Stimulated activated CD4-positive, alpha-beta T cell treated with anti-CD3 and anti-CD28 coated beads, Interleukin-2, amount 100 ng/mL, for 4 hours (primary cell): Measurements from ENCODE around the gene SGO2.
"Not testable (repeated sequence)": the region's sequence is repeated elsewhere in the genome, so short reads cannot be mapped to it uniquely, and the experiment has no call there.

ENCODE experiments used
- DNase-seq: peaks from one replicate; pipeline ENCODE4 v3.0.0-alpha.2; 2020; ENCODE audit warnings: low read depth

The SGO2 gene

GRCh38 chr2:200624026-200624425 is 98.0 kb downstream of the SGO2 start:
- DNase-seq: no peak

GRCh38 chr2:200624658-200625057 is 98.7 kb downstream of the SGO2 start:
- no peak for DNase-seq

GRCh38 chr2:200625282-200625681 is 99.3 kb downstream of the SGO2 start:
- DNase-seq: no peak

- no peak for DNase-seq
These were observed 100.0 kb downstream of the SGO2 start for GRCh38 chr2:200625958-200626363.

DNA sequence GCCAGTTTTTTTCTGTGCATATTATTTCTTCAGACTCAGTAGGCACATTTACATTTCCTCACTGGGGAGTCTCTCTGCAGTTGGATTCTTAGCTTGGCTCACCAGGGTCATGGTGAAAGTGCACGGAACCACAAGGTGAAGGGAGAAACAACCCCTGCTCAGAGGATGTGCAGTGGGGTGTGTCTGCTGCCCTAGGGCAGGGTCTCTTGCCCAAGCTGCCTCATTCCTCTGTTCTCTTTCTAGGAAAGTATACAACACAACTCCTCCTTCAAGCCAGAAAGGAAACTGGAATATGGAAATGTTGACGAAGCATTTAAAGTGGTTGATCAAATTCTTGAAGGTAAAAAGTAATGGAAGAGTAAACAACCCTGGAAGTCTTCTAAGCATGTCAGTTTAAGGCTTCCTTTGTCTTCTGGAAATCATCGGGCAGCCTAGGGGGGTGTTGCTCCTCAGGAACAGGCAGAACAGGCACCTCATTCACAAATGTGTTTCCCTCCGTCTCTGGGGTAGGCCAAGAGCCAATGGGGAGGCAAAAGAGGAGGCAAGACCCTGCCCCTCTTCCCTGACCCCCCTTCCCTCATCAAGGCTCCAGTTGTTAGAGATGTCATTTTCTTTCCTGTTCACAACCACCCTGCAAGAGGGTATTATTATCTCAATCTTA is 101.2 kb downstream of the SGO2 start:
- no peak for DNase-seq

DNA sequence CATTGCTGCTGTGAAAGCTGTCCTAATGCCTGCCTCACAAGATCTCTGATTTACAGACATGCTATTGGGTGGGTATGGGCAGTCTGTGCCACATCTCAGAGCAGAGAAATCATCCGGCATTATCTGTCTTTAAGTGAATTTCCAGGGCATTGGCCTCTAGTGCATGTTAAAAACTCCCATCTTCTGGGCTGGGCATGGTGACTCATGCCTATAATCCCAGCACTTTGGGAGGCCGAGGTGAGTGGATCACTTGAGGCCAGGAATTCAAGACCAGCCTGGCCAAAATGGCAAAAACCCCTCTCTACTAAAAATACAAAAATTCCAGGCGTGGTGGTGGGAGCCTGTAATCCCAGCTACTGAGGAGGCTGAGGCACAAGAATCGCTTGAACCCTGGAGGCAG is 102.5 kb downstream of the SGO2 start:
- DNase-seq: not testable (repeated sequence)

- no peak for DNase-seq
These were observed 105.3 kb downstream of the SGO2 start for GRCh38 chr2:200631287-200631686.
